Measurements from ENCODE around the gene HOXD3.

Gene HOXD3

DNA sequence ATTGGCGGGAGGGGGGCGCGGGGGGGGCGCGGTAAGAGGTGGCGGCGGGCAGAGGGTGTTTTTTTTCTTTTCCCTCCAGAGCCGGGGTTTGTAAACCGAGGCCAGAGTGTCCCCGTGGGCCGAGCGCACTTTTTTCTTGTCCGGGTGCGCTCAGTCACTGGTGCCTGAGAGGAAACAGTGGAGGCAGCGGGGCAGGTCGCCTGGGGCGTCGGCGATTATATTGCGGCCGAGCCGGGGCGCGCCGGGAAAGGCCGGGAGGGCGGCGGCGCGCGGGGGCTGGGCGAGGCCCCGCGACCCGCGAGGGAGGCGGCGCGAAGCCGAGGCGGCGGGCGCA lies 27.3 kb upstream of the HOXD3 start:
- peak overlapping the region; percentile 89 for H3K4me3 ChIP-seq

GRCh38 chr2:176130147-176130956 lies 26.8 kb upstream of the HOXD3 start:
- H3K9ac ChIP-seq (ENCODE audit: insufficient read length), result peak overlapping the region; percentile 17
- DNase-seq (ENCODE audit: low read depth, low spot score), result no peak
- H3K27ac ChIP-seq, result no peak overlapping the region
- H3K36me3 ChIP-seq (ENCODE audit: insufficient read depth, low read length), result no peaks in the 10 kb centered on the region
- TF ChIP-seq POLR2AphosphoS5 (IDR thresholded peaks at IDR 0.05; ENCODE audit: borderline replicate concordance, low read depth, low read length) (no peak; the same call in 1 of the 2 replicates), FOXP2 (optimal IDR thresholded peaks at IDR 0.05; ENCODE audit: control extremely low read depth, extremely low read length, insufficient read depth) (no peak), EZH2 (IDR thresholded peaks at IDR 0.05) (no peak)
- no peaks in the 10 kb centered on the region for H3K9me3 ChIP-seq (ENCODE audit: low read depth, low read length)
- H3K4me3 ChIP-seq, result peak overlapping the region; percentile 89

More for the DNA sequence above, 27.3 kb upstream of the HOXD3 start:
- no peak for DNase-seq (ENCODE audit: low read depth, low spot score)
- no peaks in the 10 kb centered on the region for H3K36me3 ChIP-seq (ENCODE audit: insufficient read depth, low read length)
- no peak for TF ChIP-seq EZH2 (IDR thresholded peaks at IDR 0.05)
- no peak for TF ChIP-seq FOXP2 (optimal IDR thresholded peaks at IDR 0.05; ENCODE audit: control extremely low read depth, extremely low read length, insufficient read depth)
- TF ChIP-seq POLR2AphosphoS5 (IDR thresholded peaks at IDR 0.05; ENCODE audit: borderline replicate concordance, low read depth, low read length), result no peak
- H3K9ac ChIP-seq (ENCODE audit: insufficient read length), result peak overlapping the region; percentile 72
- H3K9me3 ChIP-seq (ENCODE audit: low read depth, low read length), result no peaks in the 10 kb centered on the region
- peak overlapping the region; percentile 88; the same call in 1 of the 2 replicates for H3K27ac ChIP-seq

- Histone ChIP-seq H3K36me3 (ENCODE audit: insufficient read depth, low read length) (no peaks in the 10 kb centered on the region), H3K4me3 (peak overlapping the region; percentile 89), H3K27ac (no peak overlapping the region), H3K9ac (ENCODE audit: insufficient read length) (peak overlapping the region; percentile 17), H3K9me3 (ENCODE audit: low read depth, low read length) (no peaks in the 10 kb centered on the region)
- no peak for TF ChIP-seq EZH2 (IDR thresholded peaks at IDR 0.05)
- no peak for TF ChIP-seq FOXP2 (optimal IDR thresholded peaks at IDR 0.05; ENCODE audit: control extremely low read depth, extremely low read length, insufficient read depth)
- DNase-seq (ENCODE audit: low read depth, low spot score), result no peak
These were observed 25.9 kb upstream of the HOXD3 start for GRCh38 chr2:176130957-176131847.

GRCh38 chr2:176131848-176132158 lies 25.3 kb upstream of the HOXD3 start:
- no peak for DNase-seq (ENCODE audit: low read depth, low spot score)
- TF ChIP-seq EZH2 (IDR thresholded peaks at IDR 0.05) (no peak), POLR2AphosphoS5 (IDR thresholded peaks at IDR 0.05; ENCODE audit: borderline replicate concordance, low read depth, low read length) (no peak), FOXP2 (optimal IDR thresholded peaks at IDR 0.05; ENCODE audit: control extremely low read depth, extremely low read length, insufficient read depth) (no peak)
- no peak overlapping the region for H3K9ac ChIP-seq (ENCODE audit: insufficient read length)
- H3K36me3 ChIP-seq (ENCODE audit: insufficient read depth, low read length), result no peaks in the 10 kb centered on the region
- peak overlapping the region; percentile 89; the same call in 1 of the 2 replicates for H3K4me3 ChIP-seq
- no peak overlapping the region for H3K27ac ChIP-seq
- no peaks in the 10 kb centered on the region for H3K9me3 ChIP-seq (ENCODE audit: low read depth, low read length)

DNA sequence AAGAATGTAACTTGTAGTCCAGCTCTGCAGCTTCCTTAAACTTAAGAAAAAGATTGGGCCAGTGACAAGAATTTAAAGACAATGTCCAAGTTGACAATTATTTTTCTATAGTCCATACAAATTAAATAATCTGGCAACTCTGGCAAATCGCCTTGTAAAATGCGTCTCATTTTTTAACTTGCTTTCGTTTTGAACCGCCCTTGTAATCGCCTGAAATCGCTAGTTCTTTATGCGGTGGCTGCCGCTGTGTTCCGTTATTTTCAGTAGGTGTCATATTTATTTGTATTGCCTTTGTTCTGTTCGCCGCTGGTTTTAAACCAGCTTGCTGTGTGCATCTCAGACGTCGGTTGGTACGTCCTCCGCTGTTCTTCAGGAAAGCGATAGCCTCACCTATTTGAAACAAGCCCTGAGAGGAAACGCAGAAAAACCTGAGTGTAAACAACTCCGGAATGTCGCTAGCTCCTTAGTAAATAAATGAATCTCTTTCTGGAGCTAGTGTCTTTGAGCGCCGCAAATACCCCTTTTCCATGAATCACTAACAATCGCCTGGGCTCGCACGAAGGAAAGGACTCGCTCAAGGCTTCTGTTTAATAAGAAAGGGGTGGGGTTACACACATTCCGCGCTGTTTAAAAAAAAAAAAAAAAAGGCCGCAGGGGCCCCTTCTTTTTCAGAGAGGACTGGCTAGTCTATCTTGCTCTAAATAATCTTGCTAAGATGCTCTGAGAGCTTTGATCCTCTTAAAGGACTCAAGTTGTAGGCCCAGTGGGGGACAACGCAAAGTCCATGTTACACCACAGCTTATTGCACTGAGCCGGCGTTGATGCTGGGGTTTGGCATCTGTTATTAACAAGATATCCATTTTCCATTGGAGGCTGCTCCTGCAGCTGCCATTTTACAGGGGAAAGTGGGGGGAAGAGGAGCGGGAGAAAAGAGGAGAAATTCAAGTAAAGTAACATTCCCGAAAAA lies 24.6 kb upstream of the HOXD3 start:
- Histone ChIP-seq H3K9ac (ENCODE audit: insufficient read length) (no peak overlapping the region), H3K4me3 (no peak overlapping the region), H3K27ac (no peak overlapping the region), H3K9me3 (ENCODE audit: low read depth, low read length) (no peaks in the 10 kb centered on the region), H3K36me3 (ENCODE audit: insufficient read depth, low read length) (no peaks in the 10 kb centered on the region)
- TF ChIP-seq FOXP2 (optimal IDR thresholded peaks at IDR 0.05; ENCODE audit: control extremely low read depth, extremely low read length, insufficient read depth) (no peak), POLR2AphosphoS5 (IDR thresholded peaks at IDR 0.05; ENCODE audit: borderline replicate concordance, low read depth, low read length) (no peak), EZH2 (IDR thresholded peaks at IDR 0.05) (no peak)
- DNase-seq (ENCODE audit: low read depth, low spot score), result no peak

GRCh38 chr2:176133389-176133788 lies 23.7 kb upstream of the HOXD3 start:
- H3K36me3 ChIP-seq (ENCODE audit: insufficient read depth, low read length), result no peaks in the 10 kb centered on the region
- no peaks in the 10 kb centered on the region for H3K9me3 ChIP-seq (ENCODE audit: low read depth, low read length)
- DNase-seq (ENCODE audit: low read depth, low spot score), result no peak
- no peak for TF ChIP-seq FOXP2 (optimal IDR thresholded peaks at IDR 0.05; ENCODE audit: control extremely low read depth, extremely low read length, insufficient read depth)
- no peak for TF ChIP-seq EZH2 (IDR thresholded peaks at IDR 0.05)
- TF ChIP-seq POLR2AphosphoS5 (IDR thresholded peaks at IDR 0.05; ENCODE audit: borderline replicate concordance, low read depth, low read length), result no peak
- H3K27ac ChIP-seq, result no peak overlapping the region
- no peak overlapping the region for H3K9ac ChIP-seq (ENCODE audit: insufficient read length)
- no peak overlapping the region for H3K4me3 ChIP-seq

GRCh38 chr2:176134035-176134434 lies 23.1 kb upstream of the HOXD3 start:
- no peak overlapping the region for H3K4me3 ChIP-seq
- H3K27ac ChIP-seq, result peak overlapping the region; percentile 88; the same call in 1 of the 2 replicates
- no peaks in the 10 kb centered on the region for H3K9me3 ChIP-seq (ENCODE audit: low read depth, low read length)
- TF ChIP-seq FOXP2 (optimal IDR thresholded peaks at IDR 0.05; ENCODE audit: control extremely low read depth, extremely low read length, insufficient read depth) (no peak), POLR2AphosphoS5 (IDR thresholded peaks at IDR 0.05; ENCODE audit: borderline replicate concordance, low read depth, low read length) (no peak), EZH2 (IDR thresholded peaks at IDR 0.05) (no peak)
- H3K36me3 ChIP-seq (ENCODE audit: insufficient read depth, low read length), result no peaks in the 10 kb centered on the region
- H3K9ac ChIP-seq (ENCODE audit: insufficient read length), result no peak overlapping the region
- DNase-seq (ENCODE audit: low read depth, low spot score), result no peak
